ENCODE results near the gene COL27A1. TPM values are rescaled to one million over a fixed set of nuclear protein-coding genes. Genes with fewer than 3 reads are reported as not detected.

COL27A1 gene
- total RNA-seq, 1 donor from 2014 or later, result 9.3 TPM

DNA sequence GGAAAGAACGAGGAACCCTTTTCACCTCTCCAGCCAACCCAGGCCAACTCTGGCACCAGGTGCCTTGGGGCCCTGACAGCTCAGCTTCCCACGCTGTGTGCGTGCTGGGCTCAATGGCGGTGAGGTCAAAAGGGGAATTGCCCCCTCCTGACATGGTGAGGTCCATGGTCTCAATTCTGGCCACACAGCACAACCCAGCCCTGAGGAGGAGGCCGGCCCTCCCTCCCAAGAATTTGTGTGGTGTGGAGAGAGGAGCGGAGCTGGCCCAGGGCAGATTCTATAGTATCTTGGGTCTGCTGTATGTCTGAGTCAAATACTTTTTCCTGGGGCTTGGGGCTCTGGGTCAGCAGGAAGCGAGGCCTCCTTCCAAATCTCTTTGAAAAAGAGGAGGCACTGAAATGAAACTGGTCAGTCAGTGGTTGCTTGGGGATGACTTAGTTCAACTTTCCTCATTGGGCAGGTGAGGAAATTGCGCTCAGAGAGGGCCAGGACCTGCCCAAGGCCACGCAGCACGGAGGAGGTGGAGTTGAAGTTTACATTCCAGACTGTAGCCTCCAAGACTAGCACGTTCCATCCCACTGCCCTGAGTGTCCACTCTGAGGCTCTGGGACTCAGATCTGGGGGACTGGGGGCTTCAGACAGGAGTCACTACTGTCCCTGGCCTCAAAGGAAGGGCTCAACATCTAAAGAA is 15.6 kb downstream of the COL27A1 start:
- no peak for DNase-seq (ENCODE audit: low spot score in 2 of 2)
- H3K4me1 ChIP-seq, result peaks cover 8 to 65% of the 10 kb centered on the region in 2 donors
- TF ChIP-seq, protein P1, sequence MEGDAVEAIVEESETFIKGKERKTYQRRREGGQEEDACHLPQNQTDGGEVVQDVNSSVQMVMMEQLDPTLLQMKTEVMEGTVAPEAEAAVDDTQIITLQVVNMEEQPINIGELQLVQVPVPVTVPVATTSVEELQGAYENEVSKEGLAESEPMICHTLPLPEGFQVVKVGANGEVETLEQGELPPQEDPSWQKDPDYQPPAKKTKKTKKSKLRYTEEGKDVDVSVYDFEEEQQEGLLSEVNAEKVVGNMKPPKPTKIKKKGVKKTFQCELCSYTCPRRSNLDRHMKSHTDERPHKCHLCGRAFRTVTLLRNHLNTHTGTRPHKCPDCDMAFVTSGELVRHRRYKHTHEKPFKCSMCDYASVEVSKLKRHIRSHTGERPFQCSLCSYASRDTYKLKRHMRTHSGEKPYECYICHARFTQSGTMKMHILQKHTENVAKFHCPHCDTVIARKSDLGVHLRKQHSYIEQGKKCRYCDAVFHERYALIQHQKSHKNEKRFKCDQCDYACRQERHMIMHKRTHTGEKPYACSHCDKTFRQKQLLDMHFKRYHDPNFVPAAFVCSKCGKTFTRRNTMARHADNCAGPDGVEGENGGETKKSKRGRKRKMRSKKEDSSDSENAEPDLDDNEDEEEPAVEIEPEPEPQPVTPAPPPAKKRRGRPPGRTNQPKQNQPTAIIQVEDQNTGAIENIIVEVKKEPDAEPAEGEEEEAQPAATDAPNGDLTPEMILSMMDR (IDR thresholded peaks at IDR 0.05), result no peak
- no peaks in the 10 kb centered on the region for H3K27me3 ChIP-seq
- intact Hi-C loops (cut with DNase I), result loop anchor here (10.0 kb wide), 1 partner anchor 214 kb away; the partner anchor contains the start of gene AKNA
- no peaks in the 10 kb centered on the region for H3K36me3 ChIP-seq
- H3K4me3 ChIP-seq, result no peak overlapping the region
- H3K27ac ChIP-seq, result peak overlapping the region in 1 of 2 donors; percentile 67
- H3K9me3 ChIP-seq, result no peaks in the 10 kb centered on the region

- Histone ChIP-seq H3K9me3 (no peaks in the 10 kb centered on the region), H3K27me3 (no peaks in the 10 kb centered on the region), H3K4me1 (peaks cover 8 to 69% of the 10 kb centered on the region in 2 donors), H3K36me3 (no peaks in the 10 kb centered on the region), H3K4me3 (no peak overlapping the region), H3K27ac (no peak overlapping the region)
- DNase-seq (ENCODE audit: low spot score in 2 of 2), result no peak
- intact Hi-C loops (cut with DNase I), result loop anchor here (10.0 kb wide), 1 partner anchor 213 kb away; the partner anchor contains the start of gene AKNA
- TF ChIP-seq, protein P1 (IDR thresholded peaks at IDR 0.05), result no peak
Measured at GRCh38 chr9:114171500-114171899, 16.2 kb downstream of the COL27A1 start.

DNA sequence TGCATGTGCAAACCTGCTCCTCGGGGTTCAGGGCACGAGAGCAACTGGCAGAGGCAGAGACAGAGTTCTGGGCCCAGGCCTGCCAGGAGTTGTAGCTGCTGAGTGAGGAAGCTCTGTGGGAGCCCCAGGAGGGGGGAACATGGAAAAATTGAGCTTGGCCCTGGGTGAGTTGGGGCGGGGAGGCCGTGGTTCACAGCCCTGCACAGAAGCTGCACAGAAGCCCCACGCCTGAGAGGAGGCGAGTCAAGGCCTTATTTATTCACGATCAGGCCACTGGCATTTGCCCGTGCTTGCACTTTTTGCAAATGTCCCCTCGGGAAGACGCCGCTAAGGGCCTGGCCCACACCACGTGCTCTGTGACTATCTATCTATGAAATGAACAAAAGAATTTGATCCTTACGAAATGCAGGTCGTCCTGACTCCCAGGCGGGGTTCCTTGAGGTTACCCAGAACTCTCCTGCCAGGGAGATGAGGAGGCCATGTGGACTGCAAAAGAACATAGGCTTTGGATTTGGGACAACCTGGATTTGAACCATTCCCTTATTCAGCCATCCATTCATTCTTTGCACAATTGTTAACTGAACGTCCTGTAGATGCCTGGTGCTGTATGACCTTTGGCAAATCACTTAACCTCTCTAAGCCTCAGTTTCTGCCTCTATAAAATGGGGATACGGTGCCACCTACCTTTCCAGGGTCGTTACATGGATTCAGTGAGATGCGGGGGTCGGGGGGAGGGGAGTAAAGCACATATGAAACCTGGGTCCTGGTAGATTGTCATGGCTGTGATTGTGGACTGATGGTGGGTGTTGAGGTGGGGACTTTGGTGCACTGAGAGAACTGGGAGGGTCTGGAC is 17.9 kb downstream of the COL27A1 start:
- Histone ChIP-seq H3K27me3 (no peaks in the 10 kb centered on the region), H3K4me3 (no peak overlapping the region), H3K4me1 (peaks cover 15 to 71% of the 10 kb centered on the region in 2 donors), H3K9me3 (no peaks in the 10 kb centered on the region), H3K27ac (peak overlapping the region in 1 of 2 donors; percentile 91), H3K36me3 (no peaks in the 10 kb centered on the region)
- TF ChIP-seq, protein P1 (IDR thresholded peaks at IDR 0.05), result no peak
- DNase-seq (ENCODE audit: low spot score in 2 of 2), result no peak
- intact Hi-C loops (cut with DNase I), result loop anchor here (10.0 kb wide), 1 partner anchor 212 kb away; the partner anchor contains the start of gene AKNA

- Histone ChIP-seq H3K4me3 (no peak overlapping the region), H3K36me3 (no peaks in the 10 kb centered on the region), H3K9me3 (no peaks in the 10 kb centered on the region), H3K27ac (peak overlapping the region; percentile 77 to 91), H3K27me3 (no peaks in the 10 kb centered on the region), H3K4me1 (peaks cover 17 to 72% of the 10 kb centered on the region in 2 donors)
- no peak for DNase-seq (ENCODE audit: low spot score in 2 of 2)
- TF ChIP-seq, protein P1 (IDR thresholded peaks at IDR 0.05), result no peak
- intact Hi-C loops (cut with DNase I), result loop anchor here (10.0 kb wide), 1 partner anchor 210 kb away; the partner anchor contains the start of gene AKNA
Measured at GRCh38 chr9:114174557-114174875, 19.2 kb downstream of the COL27A1 start.

DNA sequence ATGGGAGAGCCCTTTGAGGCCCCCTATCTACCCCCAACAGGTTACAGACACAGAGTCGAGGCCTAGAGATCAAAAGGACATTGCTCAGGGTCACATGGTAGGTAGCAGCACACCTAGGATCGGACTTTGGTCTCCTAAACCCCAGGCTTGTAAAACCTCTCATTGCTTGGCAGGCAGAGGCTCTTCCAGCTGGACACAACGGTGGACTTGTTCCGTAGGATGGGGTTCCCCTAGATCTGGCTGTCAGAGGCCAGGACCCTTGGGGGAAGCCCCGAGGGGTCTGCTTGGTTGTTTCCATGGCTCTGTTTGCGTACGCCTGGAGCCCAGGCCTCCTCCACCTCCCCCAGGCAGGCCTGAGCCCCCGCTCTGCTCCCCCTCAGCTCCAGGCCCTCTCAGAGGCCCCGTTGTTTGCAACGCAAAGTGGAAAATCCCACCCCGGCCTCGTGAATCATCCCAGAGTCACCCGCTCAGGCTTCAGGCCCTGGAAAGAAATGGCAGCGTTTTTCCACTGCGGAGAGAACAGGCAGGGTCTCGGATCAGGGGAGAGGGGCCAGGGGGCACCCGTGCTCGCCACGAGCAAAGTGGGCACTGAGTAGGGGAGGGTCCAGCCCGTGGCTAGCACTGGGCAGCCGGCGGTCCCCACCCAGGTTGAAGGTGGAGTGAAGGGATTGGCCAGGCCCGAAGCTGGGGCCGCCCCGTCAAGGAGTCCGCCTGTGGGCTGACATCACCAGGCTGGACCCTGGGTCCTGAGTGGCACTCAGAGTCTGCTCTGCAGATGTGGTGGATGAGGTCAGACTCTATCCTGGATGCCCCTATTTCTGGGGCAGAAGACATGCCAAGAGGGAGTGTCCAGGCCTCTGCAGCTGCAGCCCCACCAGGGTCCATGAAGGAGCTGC is 19.8 kb downstream of the COL27A1 start:
- Histone ChIP-seq H3K9me3 (no peaks in the 10 kb centered on the region), H3K36me3 (no peaks in the 10 kb centered on the region), H3K27me3 (no peaks in the 10 kb centered on the region), H3K4me3 (peak overlapping the region in 1 of 2 donors; percentile 9), H3K27ac (peak overlapping the region; percentile 77 to 91), H3K4me1 (peaks cover 14 to 72% of the 10 kb centered on the region in 2 donors)
- intact Hi-C loops (cut with DNase I), result loop anchor here (10.0 kb wide), 1 partner anchor 210 kb away; the partner anchor contains the start of gene AKNA
- DNase-seq (ENCODE audit: low spot score in 2 of 2), result peak in 1 of 2 donors; percentile 85
- TF ChIP-seq, protein P1 (IDR thresholded peaks at IDR 0.05), result no peak
